Activated T-cell treated with anti-CD3 and anti-CD28 coated beads, Interleukin-2, amount 50 U/mL, for 24 hours (primary cell): ENCODE data around the gene NCF4.

Experiments
- DNase-seq: peaks from one replicate; pipeline ENCODE4 v3.0.0-alpha.2; 2020
- H3K27ac Mint-ChIP-seq: 2 replicates; pipeline ENCODE4 v1.8.0; 2020; ENCODE audit warnings: mild to moderate bottlenecking, mixed read lengths
- H3K27me3 Mint-ChIP-seq: 2 replicates; pipeline ENCODE4 v1.8.0; 2020; ENCODE audit warnings: mixed read lengths
- H3K36me3 Mint-ChIP-seq: 2 replicates; pipeline ENCODE4 v1.8.0; 2020; ENCODE audit warnings: low read depth, mixed read lengths
- H3K4me1 Mint-ChIP-seq: 2 replicates; pipeline ENCODE4 v1.8.0; 2020; ENCODE audit warnings: low read depth, mixed read lengths
- H3K4me3 Mint-ChIP-seq: 2 replicates; pipeline ENCODE4 v1.8.0; 2020; ENCODE audit warnings: mild to moderate bottlenecking, moderate library complexity, mixed read lengths
- H3K9me3 Mint-ChIP-seq: 2 replicates; pipeline ENCODE4 v1.8.0; 2020; ENCODE audit warnings: mixed read lengths

The NCF4 gene

DNA sequence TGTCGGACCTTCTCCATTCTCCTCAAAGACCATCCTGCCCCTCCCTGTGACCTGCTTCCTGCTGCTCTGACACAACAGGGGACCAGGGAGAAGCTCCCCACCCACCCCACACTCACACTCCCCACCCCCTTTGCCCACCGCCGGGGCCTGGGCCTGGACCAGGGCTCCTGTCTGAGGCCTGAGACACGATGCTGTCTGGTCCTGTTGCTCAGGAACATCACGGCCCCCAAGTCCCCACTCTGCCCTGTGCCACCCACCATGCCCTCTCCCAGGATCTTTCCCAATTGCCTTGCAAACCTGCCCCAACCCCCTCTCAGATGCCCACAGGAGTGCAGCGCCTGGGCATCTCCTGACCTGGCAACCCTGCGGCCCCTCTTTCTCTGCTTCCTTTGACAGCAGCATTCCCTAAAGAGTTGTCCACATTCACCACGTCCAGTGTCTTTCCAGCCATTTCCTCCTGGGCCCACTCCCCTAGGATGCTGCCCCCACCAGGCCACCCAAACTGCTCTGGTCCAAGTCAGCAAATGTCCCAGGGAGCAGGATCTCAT lies 63.4 kb downstream of the NCF4 start:
- Mint-ChIP-seq H3K36me3 (no peaks in the 10 kb centered on the region), H3K27ac (no peak overlapping the region), H3K4me1 (no peaks in the 10 kb centered on the region), H3K4me3 (no peak overlapping the region), H3K9me3 (no peaks in the 10 kb centered on the region), H3K27me3 (peaks cover 40% of the 10 kb centered on the region)
- no peak for DNase-seq

DNA sequence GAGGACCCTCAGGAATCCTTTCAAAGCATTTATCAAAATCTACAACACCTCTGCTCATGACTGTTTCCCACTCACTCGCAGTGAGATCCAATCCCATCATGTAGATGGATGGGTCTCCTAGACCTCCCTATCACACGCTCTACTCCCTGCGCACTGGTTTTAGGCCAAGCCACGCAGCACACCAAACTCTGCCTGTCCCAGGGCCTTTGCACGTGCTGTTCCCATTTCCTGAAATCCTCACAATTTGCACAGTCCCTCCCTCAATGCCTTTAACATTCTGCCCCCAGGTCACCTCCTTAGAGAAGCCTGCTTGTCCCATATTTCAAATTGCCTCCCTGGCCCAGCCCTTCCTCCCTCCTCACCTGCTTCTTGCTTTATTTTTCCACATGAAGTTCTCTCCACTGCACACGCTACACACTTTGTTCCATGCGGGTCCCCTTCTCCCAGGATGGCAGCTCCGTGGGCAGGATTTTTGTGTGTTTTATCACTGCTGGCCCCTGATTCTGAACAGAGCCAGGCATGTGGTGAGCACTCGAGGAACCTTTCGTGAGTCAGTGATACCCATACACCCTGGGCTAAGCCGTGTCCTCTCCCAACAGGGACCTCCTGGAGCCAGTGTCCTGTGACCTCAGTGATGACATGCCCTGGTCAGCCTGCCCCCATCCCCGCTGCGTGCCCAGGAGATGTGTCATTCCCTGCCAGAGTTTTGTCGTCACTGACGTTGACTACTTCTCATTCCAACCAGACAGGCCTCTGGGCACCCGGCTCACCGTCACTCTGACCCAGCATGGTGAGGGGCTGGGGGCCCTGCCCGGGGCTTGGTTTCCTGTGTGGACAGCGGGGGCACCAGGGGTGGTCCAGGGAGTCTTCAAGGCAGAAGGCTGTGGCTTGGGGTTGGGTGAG lies 64.8 kb downstream of the NCF4 start:
- H3K27me3 Mint-ChIP-seq = peaks cover 40% of the 10 kb centered on the region
- H3K4me3 Mint-ChIP-seq = no peak overlapping the region
- no peak overlapping the region for H3K27ac Mint-ChIP-seq
- no peaks in the 10 kb centered on the region for H3K9me3 Mint-ChIP-seq
- H3K36me3 Mint-ChIP-seq = no peaks in the 10 kb centered on the region
- no peak for DNase-seq
- no peaks in the 10 kb centered on the region for H3K4me1 Mint-ChIP-seq

DNA sequence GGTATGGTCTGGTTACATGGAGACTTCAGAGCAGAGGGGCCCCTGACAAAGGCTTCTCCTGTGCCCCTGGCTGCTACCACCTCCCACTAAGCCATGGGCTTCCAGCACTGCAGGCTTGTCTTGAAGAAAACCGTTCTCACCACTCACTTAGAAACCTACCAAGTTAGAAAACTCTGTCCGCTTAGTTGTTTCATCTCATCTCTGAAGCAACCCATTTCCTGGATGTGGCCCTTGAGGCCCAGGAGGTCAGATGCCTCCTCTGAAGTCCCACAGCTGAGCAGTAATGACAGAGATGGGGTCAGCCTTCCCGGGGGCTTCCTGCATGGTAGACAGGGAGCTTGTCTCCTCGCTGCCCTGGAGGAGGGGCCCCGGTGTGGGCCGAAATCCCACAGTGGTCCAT lies 65.5 kb downstream of the NCF4 start:
- no peak for DNase-seq
- H3K27me3 Mint-ChIP-seq = peaks cover 35% of the 10 kb centered on the region
- no peak overlapping the region for H3K27ac Mint-ChIP-seq
- no peaks in the 10 kb centered on the region for H3K36me3 Mint-ChIP-seq
- H3K4me3 Mint-ChIP-seq = no peak overlapping the region
- H3K9me3 Mint-ChIP-seq = no peaks in the 10 kb centered on the region
- no peaks in the 10 kb centered on the region for H3K4me1 Mint-ChIP-seq

- no peaks in the 10 kb centered on the region for H3K9me3 Mint-ChIP-seq
- no peak overlapping the region for H3K4me3 Mint-ChIP-seq
- DNase-seq = no peak
- peaks cover 34% of the 10 kb centered on the region for H3K27me3 Mint-ChIP-seq
- no peak overlapping the region for H3K27ac Mint-ChIP-seq
- H3K4me1 Mint-ChIP-seq = no peaks in the 10 kb centered on the region
- no peaks in the 10 kb centered on the region for H3K36me3 Mint-ChIP-seq
Observed at GRCh38 chr22:36926721-36927435, 66.1 kb downstream of the NCF4 start.
